ENCODE data around the gene FRRS1L. TPM values are rescaled to one million over a fixed set of nuclear protein-coding genes. Genes with fewer than 3 reads are reported as not detected.

FRRS1L gene
- total and polyA plus RNA-seq, 2 of the 13 experiments (the other 11 are each of a cell fraction or from before 2014, with no cell fraction given) = 0.02 to 0.03 TPM

- TF ChIP-seq PATZ1 (CRISPR knock-in tag; IDR thresholded peaks at IDR 0.05) (no peak), KMT2A (CRISPR knock-in tag; IDR thresholded peaks at IDR 0.05) (no peak)
These were observed 74.9 kb downstream of the FRRS1L start (continued) for GRCh38 chr9:109092051-109092580.

GRCh38 chr9:109088221-109088620 lies 78.8 kb downstream of the FRRS1L start:
- no peak overlapping the region for H3K27ac ChIP-seq (ENCODE audit: extremely low read length, insufficient read depth, low read length)
- peaks cover 8% of the 10 kb centered on the region for H3K79me2 ChIP-seq (ENCODE audit: insufficient read depth, low read length)
- H2AFZ ChIP-seq (ENCODE audit: low read length) = no peak overlapping the region
- FAIRE-seq (no peak), DNase-seq (ENCODE audit: low spot score) (no peak), ATAC-seq (no peak)
- no peak overlapping the region for H3K4me3 ChIP-seq (replicated peaks in 1 of 3; ENCODE audit: insufficient read depth in 1 of 3, low read depth in 2 of 3, low read length in 3 of 3)
- CTCF ChIA-PET (ENCODE audit: low intra/inter-chr PET ratio, low total read pairs) = no interaction called here
- no peak overlapping the region for H3K4me2 ChIP-seq (ENCODE audit: low read depth, low read length)
- peaks cover 53% of the 10 kb centered on the region for H3K4me1 ChIP-seq (ENCODE audit: insufficient read depth, low read length)
- H3K9ac ChIP-seq (ENCODE audit: insufficient read depth, low read depth, low read length) = no peak overlapping the region
- H3K27me3 ChIP-seq (ENCODE audit: control insufficient read depth in 1 of 2, insufficient read depth in 2 of 2, low read length in 2 of 2) = no peaks in the 10 kb centered on the region
- in situ Hi-C loops (cut with HindIII; ENCODE audit: extremely low pct_ligation_motif_present, low pct_unique_long_range_greater_than_20kb) (loop anchor here (10.0 kb wide), 1 partner anchor 57 kb away; no protein-coding TSS in a partner anchor), intact Hi-C loops (cut with micrococcal nuclease; ENCODE audit: unreplicated experiment) (no loop called here)
- no peaks in the 10 kb centered on the region for H4K20me1 ChIP-seq (ENCODE audit: insufficient read depth, low read length)
- no TSS peak for BruUV-seq (replicated peaks)
- H3K9me3 ChIP-seq (ENCODE audit: low read length) = no peaks in the 10 kb centered on the region
- POLR2A ChIA-PET = no interaction called here
- 98% methylated on average over 7 of the region's 7 CpGs for WGBS (ENCODE audit: low lambda C conversion rate)
- H3K36me3 ChIP-seq (replicated peaks in 1 of 2; ENCODE audit: control insufficient read depth in 1 of 2, insufficient read depth in 2 of 2, low read length in 2 of 2) = peaks cover 16 to 55% of the 10 kb centered on the region in 2 experiments
- TF ChIP-seq, protein P1, sequence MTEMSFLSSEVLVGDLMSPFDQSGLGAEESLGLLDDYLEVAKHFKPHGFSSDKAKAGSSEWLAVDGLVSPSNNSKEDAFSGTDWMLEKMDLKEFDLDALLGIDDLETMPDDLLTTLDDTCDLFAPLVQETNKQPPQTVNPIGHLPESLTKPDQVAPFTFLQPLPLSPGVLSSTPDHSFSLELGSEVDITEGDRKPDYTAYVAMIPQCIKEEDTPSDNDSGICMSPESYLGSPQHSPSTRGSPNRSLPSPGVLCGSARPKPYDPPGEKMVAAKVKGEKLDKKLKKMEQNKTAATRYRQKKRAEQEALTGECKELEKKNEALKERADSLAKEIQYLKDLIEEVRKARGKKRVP (CRISPR knock-in tag; IDR thresholded peaks at IDR 0.05) = no peak
- no peak for TF ChIP-seq ZFP41 (CRISPR knock-in tag; IDR thresholded peaks at IDR 0.05; ENCODE audit: borderline replicate concordance)
- no peak for TF ChIP-seq HOXA5 (CRISPR knock-in tag; IDR thresholded peaks at IDR 0.05)
- TF ChIP-seq FOXA3 (CRISPR knock-in tag; IDR thresholded peaks at IDR 0.05) = no peak
- no peak for TF ChIP-seq ZNF619 (CRISPR knock-in tag; IDR thresholded peaks at IDR 0.05)
- TF ChIP-seq ZSCAN21 (CRISPR knock-in tag; IDR thresholded peaks at IDR 0.05; ENCODE audit: borderline replicate concordance) = no peak
- TF ChIP-seq FOXO4 (CRISPR knock-in tag; conservative IDR thresholded peaks at IDR 0.05) = no peak
- no peak for TF ChIP-seq RELA (CRISPR knock-in tag; IDR thresholded peaks at IDR 0.05)
- no peak for TF ChIP-seq DPF2 (CRISPR knock-in tag; IDR thresholded peaks at IDR 0.05; ENCODE audit: borderline replicate concordance, low read depth)
- no peak for TF ChIP-seq SIN3A (IDR thresholded peaks at IDR 0.05; ENCODE audit: borderline replicate concordance, low read depth, low read length)
- TF ChIP-seq HINFP (CRISPR knock-in tag; IDR thresholded peaks at IDR 0.05; ENCODE audit: low read depth) = no peak
- no peak for TF ChIP-seq TEAD2 (CRISPR knock-in tag; IDR thresholded peaks at IDR 0.05)
- TF ChIP-seq FOXJ3 (CRISPR knock-in tag; IDR thresholded peaks at IDR 0.05; ENCODE audit: borderline replicate concordance) = no peak
- TF ChIP-seq ZNF101 (CRISPR knock-in tag; IDR thresholded peaks at IDR 0.05; ENCODE audit: borderline replicate concordance, low read depth) = no peak

Data from HepG2 (cell line).